Measurements from ENCODE around the gene ERI2. TPM values are rescaled to one million over a fixed set of nuclear protein-coding genes. Genes with fewer than 3 reads are reported as not detected.
A peak's percentile ranks its signal among the peaks of the same experiment; 100 is the strongest.

ERI2 gene
- total RNA-seq, 2 experiments from 2014 or later: 41.8 to 48.0 TPM

DNA sequence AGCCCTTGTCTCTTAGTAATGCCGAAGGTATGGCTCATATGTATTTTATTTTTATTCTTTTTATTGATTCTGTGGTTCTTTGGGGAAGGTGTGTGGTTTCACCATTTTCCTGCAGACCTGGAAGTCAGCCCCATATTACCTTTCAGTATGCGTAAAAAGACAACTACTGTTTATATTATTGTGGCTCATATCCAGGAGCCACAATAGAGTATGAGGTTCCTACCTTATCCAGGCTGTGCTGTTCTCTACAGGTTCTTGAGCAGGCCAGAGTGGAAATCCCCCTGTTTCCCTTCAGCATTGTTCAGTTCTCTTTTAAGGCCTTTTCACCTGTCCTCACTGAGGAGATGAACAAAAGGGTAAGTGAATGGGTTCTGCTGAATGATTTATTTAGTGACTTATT is 33.2 kb upstream of the ERI2 start:
- CTCF ChIA-PET (ENCODE audit: unreplicated experiment): no interaction called here
- Histone ChIP-seq H3K4me2 (ENCODE audit: low read length) (no peak overlapping the region), H4K20me1 (ENCODE audit: insufficient read depth, low read length) (no peaks in the 10 kb centered on the region), H3K79me2 (ENCODE audit: insufficient read depth, low read depth, low read length) (no peaks in the 10 kb centered on the region), H3K9me3 (ENCODE audit: low read length) (peaks cover 6% of the 10 kb centered on the region; the same call in 1 of the 2 replicates), H2AFZ (ENCODE audit: low read length) (no peak overlapping the region), H3K27ac (ENCODE audit: low read depth, low read length, poor library complexity, severe bottlenecking) (no peak overlapping the region), H3K4me1 (ENCODE audit: insufficient read depth, low read length, poor library complexity, severe bottlenecking) (peaks cover 11% of the 10 kb centered on the region), H3K36me3 (ENCODE audit: insufficient read depth, low read length) (peaks cover 87% of the 10 kb centered on the region), H3K9me2 (ENCODE audit: insufficient read depth, low read length) (no peaks in the 10 kb centered on the region), H3K4me3 (ENCODE audit: low read depth, low read length, poor library complexity, severe bottlenecking) (no peak overlapping the region)
- intact Hi-C loops (cut with micrococcal nuclease; ENCODE audit: unreplicated experiment): no loop called here
- no TSS peak for BruUV-seq (replicated peaks)
- no peak for DNase-seq (ENCODE audit: low spot score)
- TF ChIP-seq, protein P1, sequence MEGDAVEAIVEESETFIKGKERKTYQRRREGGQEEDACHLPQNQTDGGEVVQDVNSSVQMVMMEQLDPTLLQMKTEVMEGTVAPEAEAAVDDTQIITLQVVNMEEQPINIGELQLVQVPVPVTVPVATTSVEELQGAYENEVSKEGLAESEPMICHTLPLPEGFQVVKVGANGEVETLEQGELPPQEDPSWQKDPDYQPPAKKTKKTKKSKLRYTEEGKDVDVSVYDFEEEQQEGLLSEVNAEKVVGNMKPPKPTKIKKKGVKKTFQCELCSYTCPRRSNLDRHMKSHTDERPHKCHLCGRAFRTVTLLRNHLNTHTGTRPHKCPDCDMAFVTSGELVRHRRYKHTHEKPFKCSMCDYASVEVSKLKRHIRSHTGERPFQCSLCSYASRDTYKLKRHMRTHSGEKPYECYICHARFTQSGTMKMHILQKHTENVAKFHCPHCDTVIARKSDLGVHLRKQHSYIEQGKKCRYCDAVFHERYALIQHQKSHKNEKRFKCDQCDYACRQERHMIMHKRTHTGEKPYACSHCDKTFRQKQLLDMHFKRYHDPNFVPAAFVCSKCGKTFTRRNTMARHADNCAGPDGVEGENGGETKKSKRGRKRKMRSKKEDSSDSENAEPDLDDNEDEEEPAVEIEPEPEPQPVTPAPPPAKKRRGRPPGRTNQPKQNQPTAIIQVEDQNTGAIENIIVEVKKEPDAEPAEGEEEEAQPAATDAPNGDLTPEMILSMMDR (conservative IDR thresholded peaks at IDR 0.05; ENCODE audit: low read length): no peak
- TF ChIP-seq EZH2phosphoT487 (IDR thresholded peaks at IDR 0.05; ENCODE audit: borderline replicate concordance, low read depth, low read length): no peak
- POLR2A ChIA-PET: no interaction called here

DNA sequence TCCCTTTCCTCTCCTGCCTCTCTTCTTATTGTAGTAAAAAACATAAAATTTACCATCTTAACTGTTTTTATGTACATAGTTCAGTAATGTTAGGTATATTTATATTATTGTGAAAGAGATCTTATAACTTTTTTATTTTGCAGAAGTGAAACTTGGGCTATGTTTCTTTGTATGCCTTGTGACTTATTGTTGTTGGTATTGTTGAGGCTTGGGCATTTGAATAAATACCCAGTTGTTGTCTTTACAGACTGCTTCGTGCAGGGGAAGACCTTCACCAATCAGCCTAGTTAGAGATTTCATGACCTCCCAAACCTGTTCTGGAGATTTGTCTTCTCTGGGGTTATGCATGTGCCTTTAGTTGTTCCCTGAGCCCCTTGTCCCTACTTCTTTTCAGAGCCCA is 32.0 kb upstream of the ERI2 start:
- no TSS peak for BruUV-seq (replicated peaks)
- H2AFZ ChIP-seq (ENCODE audit: low read length): no peak overlapping the region
- no peak overlapping the region for H3K27ac ChIP-seq (ENCODE audit: low read depth, low read length, poor library complexity, severe bottlenecking)
- H3K4me2 ChIP-seq (ENCODE audit: low read length): peak overlapping the region; percentile 12
- intact Hi-C loops (cut with micrococcal nuclease; ENCODE audit: unreplicated experiment): no loop called here
- TF ChIP-seq, protein P1 (conservative IDR thresholded peaks at IDR 0.05; ENCODE audit: low read length): no peak
- TF ChIP-seq EZH2phosphoT487 (IDR thresholded peaks at IDR 0.05; ENCODE audit: borderline replicate concordance, low read depth, low read length): no peak
- H3K9me3 ChIP-seq (ENCODE audit: low read length): peaks cover 6% of the 10 kb centered on the region; the same call in 1 of the 2 replicates
- peak; percentile 23 for DNase-seq (ENCODE audit: low spot score)
- H3K79me2 ChIP-seq (ENCODE audit: insufficient read depth, low read depth, low read length): no peaks in the 10 kb centered on the region
- no peaks in the 10 kb centered on the region for H4K20me1 ChIP-seq (ENCODE audit: insufficient read depth, low read length)
- H3K4me3 ChIP-seq (ENCODE audit: low read depth, low read length, poor library complexity, severe bottlenecking): no peak overlapping the region
- H3K9me2 ChIP-seq (ENCODE audit: insufficient read depth, low read length): no peaks in the 10 kb centered on the region
- CTCF ChIA-PET (ENCODE audit: unreplicated experiment): no interaction called here
- POLR2A ChIA-PET: no interaction called here
- H3K36me3 ChIP-seq (ENCODE audit: insufficient read depth, low read length): peaks cover 88% of the 10 kb centered on the region
- H3K4me1 ChIP-seq (ENCODE audit: insufficient read depth, low read length, poor library complexity, severe bottlenecking): peaks cover 11% of the 10 kb centered on the region

DNA sequence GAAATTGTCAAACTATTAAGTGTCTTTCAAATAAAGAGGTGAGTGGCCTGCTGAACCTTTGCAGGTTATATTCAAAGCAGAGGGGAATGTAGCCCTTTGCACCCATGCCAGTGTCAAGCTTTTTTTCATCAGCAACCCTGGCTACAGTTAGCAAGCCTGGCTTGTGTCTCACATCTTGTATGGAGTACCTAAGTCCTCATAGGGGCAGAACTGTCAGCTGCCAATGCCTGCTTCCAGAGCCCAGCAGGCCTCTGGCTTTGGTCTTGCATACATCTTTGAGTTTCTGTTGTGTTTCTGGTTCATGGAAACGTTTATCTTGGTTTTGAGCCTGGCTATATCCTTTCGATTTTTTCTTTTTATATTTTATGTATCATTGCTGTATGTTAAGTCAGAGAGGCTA is 26.8 kb upstream of the ERI2 start:
- H3K4me3 ChIP-seq (ENCODE audit: low read depth, low read length, poor library complexity, severe bottlenecking): no peak overlapping the region
- POLR2A ChIA-PET: no interaction called here
- H3K27ac ChIP-seq (ENCODE audit: low read depth, low read length, poor library complexity, severe bottlenecking): no peak overlapping the region
- no peak for TF ChIP-seq EZH2phosphoT487 (IDR thresholded peaks at IDR 0.05; ENCODE audit: borderline replicate concordance, low read depth, low read length)
- TF ChIP-seq, protein P1 (conservative IDR thresholded peaks at IDR 0.05; ENCODE audit: low read length): no peak
- peaks cover 62% of the 10 kb centered on the region for H3K36me3 ChIP-seq (ENCODE audit: insufficient read depth, low read length)
- H2AFZ ChIP-seq (ENCODE audit: low read length): no peak overlapping the region
- H3K9me2 ChIP-seq (ENCODE audit: insufficient read depth, low read length): no peaks in the 10 kb centered on the region
- intact Hi-C loops (cut with micrococcal nuclease; ENCODE audit: unreplicated experiment): no loop called here
- CTCF ChIA-PET (ENCODE audit: unreplicated experiment): no interaction called here
- peaks cover 6% of the 10 kb centered on the region; the same call in 1 of the 2 replicates for H3K9me3 ChIP-seq (ENCODE audit: low read length)
- DNase-seq (ENCODE audit: low spot score): no peak
- H3K79me2 ChIP-seq (ENCODE audit: insufficient read depth, low read depth, low read length): no peaks in the 10 kb centered on the region
- peaks cover 3% of the 10 kb centered on the region for H3K4me1 ChIP-seq (ENCODE audit: insufficient read depth, low read length, poor library complexity, severe bottlenecking)
- BruUV-seq (replicated peaks): no TSS peak
- H4K20me1 ChIP-seq (ENCODE audit: insufficient read depth, low read length): no peaks in the 10 kb centered on the region
- no peak overlapping the region for H3K4me2 ChIP-seq (ENCODE audit: low read length)

All from OCI-LY7 (cell line).